SK-N-SH (cell line): Measurements from ENCODE around the gene GRIP2. TPM values are rescaled to one million over a fixed set of nuclear protein-coding genes. Genes with fewer than 3 reads are reported as not detected.

Experiments
- CTCF ChIA-PET: fragments of 300-600, 350-600 bp; formaldehyde crosslinking; extraction: SDS; loops from one replicate; lab custom pipeline; 2021; lab: Yijun Ruan, JAX
- POLR2A ChIA-PET: fragments of 350-600 bp; sonication (Branson Sonifier 250); formaldehyde crosslinking; extraction: SDS; loops from one replicate; lab custom pipeline; 2020; ENCODE audit warnings: antibody characterized with exemption, inconsistent platforms; lab: Yijun Ruan, JAX
- DNase-seq: peaks from one replicate; pipeline ENCODE4 v3.0.0; 2012
- H2AFZ ChIP-seq: fragments of 200-600 bp; sonication (generic); 2 replicates; pipeline ENCODE4 v1.8.1; 2016; ENCODE audit warnings: antibody characterized with exemption, mild to moderate bottlenecking, low read depth
- H3F3A ChIP-seq: fragments of 200-600 bp; sonication (generic); replicated peaks from 2 replicates; pipeline ENCODE3; 2016; ENCODE audit warnings: antibody characterized with exemption, mild to moderate bottlenecking; ENCODE audit not compliant: insufficient read depth
- H3K27ac ChIP-seq, 2 experiments: fragments of 200-500 bp in 1 of 2; fragments of 200-600 bp in 1 of 2; sonication (Bioruptor generic) in 1 of 2; sonication (generic), shearing (Covaris generic) in 1 of 2; 2 replicates each; pipeline versions ENCODE4 v1.5.1 to v1.6.1; 2014 to 2016; ENCODE audit warnings: low read depth in 2 of 2, inconsistent platforms in 1 of 2, low read length in 1 of 2, mild to moderate bottlenecking in 1 of 2, mixed read lengths in 1 of 2
- H3K27me3 ChIP-seq: fragments of 200-600 bp; sonication (generic), shearing (Covaris generic); 2 replicates; pipeline ENCODE4 v1.6.1; 2016; ENCODE audit warnings: mixed run types; ENCODE audit not compliant: insufficient read depth
- H3K36me3 ChIP-seq, 2 experiments: fragments of 200-500 bp in 1 of 2; fragments of 200-600 bp in 1 of 2; sonication (Bioruptor generic) in 1 of 2; sonication (generic) in 1 of 2; replicated peaks in 1 of 2; 2 replicates each; pipeline versions ENCODE3 to v1.5.1; 2014 to 2016; ENCODE audit warnings: low read length in 1 of 2, mild to moderate bottlenecking in 1 of 2; ENCODE audit not compliant: insufficient read depth in 2 of 2, control insufficient read depth in 1 of 2
- H3K4me1 ChIP-seq, 2 experiments: fragments of 200-500 bp in 1 of 2; fragments of 200-600 bp in 1 of 2; sonication (Bioruptor generic) in 1 of 2; sonication (generic), shearing (Covaris generic) in 1 of 2; 2 replicates each; pipeline versions ENCODE4 v1.5.1 to v1.6.1; 2014 to 2016; ENCODE audit warnings: low read depth in 1 of 2, low read length in 1 of 2, mixed run types in 1 of 2; ENCODE audit not compliant: insufficient read depth in 2 of 2, control insufficient read depth in 1 of 2
- H3K4me2 ChIP-seq: fragments of 200-600 bp; sonication (generic), shearing (Covaris generic); 2 replicates; pipeline ENCODE4 v1.6.1; 2017; ENCODE audit warnings: mixed run types
- H3K4me3 ChIP-seq, 2 experiments: fragments of 200-500 bp in 1 of 2; fragments of 200-600 bp in 1 of 2; sonication (Bioruptor generic) in 1 of 2; sonication (generic), shearing (Covaris generic) in 1 of 2; 2 replicates each; pipeline versions ENCODE4 v1.5.1 to v1.8.1; 2014 to 2016; ENCODE audit warnings: low read depth in 2 of 2, inconsistent platforms in 1 of 2, low read length in 1 of 2, mild to moderate bottlenecking in 1 of 2, mixed read lengths in 1 of 2, moderate library complexity in 1 of 2
- H3K79me2 ChIP-seq: fragments of 200-600 bp; sonication (generic); 2 replicates; pipeline ENCODE4 v1.8.1; 2017; ENCODE audit warnings: mild to moderate bottlenecking; ENCODE audit not compliant: insufficient read depth
- H3K9ac ChIP-seq: fragments of 200-600 bp; sonication (generic); 2 replicates; pipeline ENCODE4 v1.6.1; 2017; ENCODE audit warnings: mixed run types
- H3K9me2 ChIP-seq: fragments of 200-600 bp; sonication (generic); 2 replicates; pipeline ENCODE4 v1.6.1; 2017; ENCODE audit warnings: mixed run types
- H3K9me3 ChIP-seq: fragments of 200-600 bp; sonication (generic); 2 replicates; pipeline ENCODE4 v1.6.1; 2017; ENCODE audit warnings: mixed run types, mild to moderate bottlenecking, moderate library complexity
- H4K20me1 ChIP-seq: fragments of 200-600 bp; sonication (generic); 2 replicates; pipeline ENCODE4 v1.6.1; 2017; ENCODE audit warnings: mild to moderate bottlenecking, mixed run types; ENCODE audit not compliant: insufficient read depth
- CTCF ChIP-seq: fragments of 200-600 bp; sonication (generic); IDR thresholded peaks from 2 replicates; pipeline ENCODE4 v1.6.1; 2017; ENCODE audit warnings: antibody characterized with exemption, mild to moderate bottlenecking, moderate library complexity
- EZH2phosphoT487 ChIP-seq: fragments of 200-600 bp; sonication (generic); IDR thresholded peaks from 2 replicates; pipeline ENCODE4 v1.6.1; 2017; ENCODE audit warnings: low read depth, mixed run types, mild to moderate bottlenecking, antibody characterized with exemption, moderate library complexity, borderline replicate concordance
- FOSL2 ChIP-seq: IDR thresholded peaks from 2 replicates; pipeline ENCODE4 v1.4.0; 2012; ENCODE audit warnings: low read depth, mild to moderate bottlenecking, moderate library complexity, borderline replicate concordance
- FOXJ3 ChIP-seq: sonication (generic); formaldehyde crosslinking; IDR thresholded peaks from 2 replicates; pipeline ENCODE4 v1.5.1; 2020; ENCODE audit warnings: mild to moderate bottlenecking, missing genetic modification reagents
- FOXM1 ChIP-seq: IDR thresholded peaks from 2 replicates; pipeline ENCODE4 v1.4.0; 2012; ENCODE audit warnings: low read depth, mild to moderate bottlenecking
- IRF3 ChIP-seq: fragments of 150-350 bp; IDR thresholded peaks from 2 replicates; pipeline ENCODE4 v1.6.1; 2016; ENCODE audit warnings: mild to moderate bottlenecking, low read depth, low read length
- JUND ChIP-seq: IDR thresholded peaks from 2 replicates; pipeline ENCODE4 v1.4.0; 2012
- MEF2A ChIP-seq: IDR thresholded peaks from 2 replicates; pipeline ENCODE4 v1.4.0; 2012; ENCODE audit warnings: low read depth, borderline replicate concordance
- NFIC ChIP-seq: IDR thresholded peaks from 2 replicates; pipeline ENCODE4 v1.4.0; 2012; ENCODE audit warnings: borderline replicate concordance
- NRF1 ChIP-seq: IDR thresholded peaks from 2 replicates; pipeline ENCODE4 v1.6.1; 2012; ENCODE audit warnings: low read depth, mild to moderate bottlenecking, low read length
- PBX3 ChIP-seq: IDR thresholded peaks from 2 replicates; pipeline ENCODE4; 2012
- POLR2AphosphoS5 ChIP-seq: IDR thresholded peaks from 2 replicates; pipeline ENCODE4 v1.6.1; 2012; ENCODE audit warnings: low read depth, low read length
- RAD21 ChIP-seq: IDR thresholded peaks from 2 replicates; pipeline ENCODE4 v1.6.1; 2012; ENCODE audit warnings: mild to moderate bottlenecking, low read length
- RCOR1 ChIP-seq: fragments of 150-350 bp; IDR thresholded peaks from 2 replicates; pipeline ENCODE4 v1.6.1; 2017; ENCODE audit warnings: antibody characterized with exemption, low read length
- SMC3 ChIP-seq: IDR thresholded peaks from 2 replicates; pipeline ENCODE4 v1.6.1; 2012; ENCODE audit warnings: low read depth, low read length, improper control_type of control experiment
- TCF12 ChIP-seq: IDR thresholded peaks from 2 replicates; pipeline ENCODE4 v1.4.0; 2012
- TEAD4 ChIP-seq: IDR thresholded peaks from 2 replicates; pipeline ENCODE4 v1.4.0; 2012; ENCODE audit warnings: mild to moderate bottlenecking, borderline replicate concordance; ENCODE audit not compliant: insufficient read depth
- USF1 ChIP-seq: IDR thresholded peaks from 2 replicates; pipeline ENCODE4 v1.4.0; 2012; ENCODE audit warnings: low read depth, borderline replicate concordance
- USF2 ChIP-seq: fragments of 150-350 bp; IDR thresholded peaks from 2 replicates; pipeline ENCODE4 v1.6.1; 2017; ENCODE audit warnings: antibody characterized with exemption, low read length, low read depth, borderline replicate concordance
- WGBS: methylation state at CpG from one replicate; pipeline ENCODE4 v1.1.6; 2017; ENCODE audit warnings: low lambda C conversion rate; 5-methylcytosine and 5-hydroxymethylcytosine counted together
- polyA plus RNA-seq, 3 experiments: library from polyadenylated mRNA; depleted of rRNA; stranded (reverse); fragments of >200 nt; gene quantifications; 2 replicates each; pipeline ENCODE4 v1.2.3, GENCODE V29; 2012

The GRIP2 gene
- polyA plus RNA-seq, 1 of the 3 experiments (the other 2 are of a cell fraction): 0.15 TPM

- no peak for DNase-seq
- TF ChIP-seq TCF12 (no peak), MEF2A (no peak), NRF1 (no peak), SMC3 (no peak), RAD21 (no peak), JUND (no peak), FOSL2 (no peak), IRF3 (no peak), NFIC (no peak), POLR2AphosphoS5 (no peak), EZH2phosphoT487 (no peak), FOXM1 (no peak), RCOR1 (no peak), USF1 (no peak), FOXJ3 (CRISPR knock-in tag) (no peak), PBX3 (no peak), TEAD4 (no peak), CTCF (no peak), USF2 (no peak)
- no peaks in the 10 kb centered on the region for H3K9me2 ChIP-seq
- H3K9ac ChIP-seq: no peak overlapping the region
- no peaks in the 10 kb centered on the region for H4K20me1 ChIP-seq
- no peaks in the 10 kb centered on the region; the same call in 1 of the 2 replicates for H3K27me3 ChIP-seq
- CTCF ChIA-PET: interaction anchor here (1.2 to 8.5 kb wide), 3 partner anchors 8 to 63 kb away, joined by 3 to 183 read pairs (median 91); partner anchors contain the start of gene GRIP2
- H3K79me2 ChIP-seq: no peaks in the 10 kb centered on the region
- POLR2A ChIA-PET: no interaction called here
- 83% methylated on average over 11 of the region's 20 CpGs for whole genome bisulfite sequencing
- H3K4me1 ChIP-seq: peaks cover 0 to 22% of the 10 kb centered on the region in 2 experiments; a peak in 1 of 4 replicates
- H3K36me3 ChIP-seq: no peaks in the 10 kb centered on the region
- no peak overlapping the region for H3K27ac ChIP-seq
- no peak overlapping the region for H3K4me3 ChIP-seq
- H3K9me3 ChIP-seq: no peaks in the 10 kb centered on the region
- no peak overlapping the region for H2AFZ ChIP-seq
- H3F3A ChIP-seq: no peaks in the 10 kb centered on the region
- no peak overlapping the region for H3K4me2 ChIP-seq
Measured at GRCh38 chr3:14544282-14545250, 4.4 kb upstream of the GRIP2 start.
